Transverse colon (tissue), 4 donors: ENCODE results near the gene FAM89B. TPM values are rescaled to one million over a fixed set of nuclear protein-coding genes. Genes with fewer than 3 reads are reported as not detected.
A peak's percentile ranks its signal among the peaks of the same experiment; 100 is the strongest.
"Not testable (repeated sequence)": the region's sequence is repeated elsewhere in the genome, so short reads cannot be mapped to it uniquely, and the experiment has no call there.

Experiments used
- DNase-seq: peaks from one replicate; pipeline ENCODE4 v3.0.0-alpha.2; 2019
- H3K27ac ChIP-seq, 4 donors: fragments of 200-600 bp; sonication (generic); 2 replicates each; pipeline ENCODE4 v1.5.1; 2016 to 2018; ENCODE audit warnings: inconsistent platforms in 4 of 4
- H3K27me3 ChIP-seq: fragments of 200-600 bp; sonication (generic); 2 replicates; pipeline ENCODE4 v1.5.1; 2017; ENCODE audit warnings: inconsistent platforms
- H3K36me3 ChIP-seq, 4 donors: fragments of 200-600 bp; sonication (generic); 2 replicates each; pipeline ENCODE4 v1.5.1; 2017 to 2019; ENCODE audit warnings: inconsistent platforms in 4 of 4
- H3K4me1 ChIP-seq, 4 donors: fragments of 200-600 bp; sonication (generic); 2 replicates each; pipeline ENCODE4 v1.5.1; 2017 to 2020; ENCODE audit warnings: inconsistent platforms in 4 of 4
- H3K4me3 ChIP-seq, 4 donors: fragments of 200-600 bp; sonication (generic); 1 replicate in 1 of 4; 2 replicates in 3 of 4; pipeline versions ENCODE4 v1.5.1 to v1.6.1; 2017 to 2019; ENCODE audit warnings: inconsistent platforms in 4 of 4
- H3K9me3 ChIP-seq, 2 donors: fragments of 200-600 bp; sonication (generic); 2 replicates each; pipeline ENCODE4 v1.5.1; 2017 to 2019; ENCODE audit warnings: inconsistent platforms in 2 of 2
- CTCF ChIP-seq, 5 experiments: fragments of 200-600 bp in 3 of 5; fragments of 450-650 bp in 2 of 5; sonication (generic) in 3 of 5; IDR thresholded peaks; 1 replicate in 2 of 5; 2 replicates in 3 of 5; pipeline ENCODE4 v1.5.1; 2016 to 2017; ENCODE audit warnings: antibody characterized with exemption in 5 of 5, inconsistent platforms in 3 of 5, mild to moderate bottlenecking in 2 of 5, moderate library complexity in 1 of 5
- EP300 ChIP-seq: sonication (generic); formaldehyde crosslinking; IDR thresholded peaks from one replicate; pipeline ENCODE4 v1.6.1; 2017; ENCODE audit warnings: antibody characterized with exemption, low read depth
- POLR2A ChIP-seq: fragments of 450-650 bp; IDR thresholded peaks from one replicate; pipeline ENCODE4 v1.6.1; 2016; ENCODE audit warnings: antibody characterized with exemption, mild to moderate bottlenecking, moderate library complexity
- POLR2AphosphoS5 ChIP-seq, 3 donors: sonication (generic); formaldehyde crosslinking; IDR thresholded peaks; one replicate each; pipeline ENCODE4 v1.6.1; 2016; ENCODE audit warnings: antibody characterized with exemption in 3 of 3
- WGBS, 2 donors: methylation state at CpG; one replicate each; pipeline ENCODE4 v1.1.5; 2018; ENCODE audit warnings: low coverage in 1 of 2; 5-methylcytosine and 5-hydroxymethylcytosine counted together
- in situ Hi-C, 4 donors: fragments of 200-750 bp; cut with MboI; loops; one replicate each; pipeline versions ENCODE4 v1.15.0 to v1.15.1; 2017; ENCODE audit warnings: low sequenced_read_pairs in 3 of 4, low pct_ligation_motif_present in 1 of 4, low pct_unique_long_range_greater_than_20kb in 1 of 4
- intact Hi-C: fragments of 100-400 bp; cut with DNase I; formaldehyde crosslinking; loops from one replicate; pipeline ENCODE4 v1.15.1; 2023; ENCODE audit warnings: low total_unique reads
- total RNA-seq, 4 donors: library from RNA; depleted of rRNA; stranded (reverse); fragments of >200 nt; gene quantifications; one replicate each; pipeline ENCODE4 v1.1.0, GENCODE V29; 2016

Gene FAM89B
- 100 to 1,000 TPM in 1 of 4 donors, 10 to 100 TPM in 3; 25.2 to 254 (median 51.6) TPM for total RNA-seq

GRCh38 chr11:65572356-65573051 is at the start of gene FAM89B:
Gene FAM89B (plus strand): TSS chr11:65572538. CDS start chr11:65572670, 132 bp downstream.
- H3K36me3 ChIP-seq, result no peaks in the 10 kb centered on the region

GRCh38 chr11:65522718-65523630 is 49.4 kb upstream of the FAM89B start:
- in situ Hi-C loops, H3K27me3 ChIP-seq, DNase-seq, H3K4me3 ChIP-seq, H3K9me3 ChIP-seq, intact Hi-C loops, H3K36me3 ChIP-seq: not testable (repeated sequence)
- Histone ChIP-seq H3K27ac (peak overlapping the region in 3 of 4 donors; percentile 80 to 82 (median 81)), H3K4me1 (peaks cover 11 to 37% (median 24%) of the 10 kb centered on the region in 4 donors)
- TF ChIP-seq POLR2A, result peak; percentile 26
- WGBS, 2 donors, result 41 to 45% methylated on average over 8 to 18 of the region's 18 CpGs

More at GRCh38 chr11:65572356-65573051, at the start of gene FAM89B:
- intact Hi-C loops (no loop called here), in situ Hi-C loops (no loop called here)
- DNase-seq, result peak; percentile 95
- 0% methylated on average over 42 of the region's 86 CpGs; no CpG with 5 or more reads in 1 of the 2 donors for WGBS, 2 donors
- Histone ChIP-seq H3K27me3 (no peaks in the 10 kb centered on the region), H3K4me1 (peaks cover 40 to 73% (median 64%) of the 10 kb centered on the region in 4 donors), H3K9me3 (no peaks in the 10 kb centered on the region), H3K4me3 (peak within 1 kb of the TSS; percentile 36 to 94 (median 86)), H3K27ac (peak within 1 kb of the TSS; percentile 96 to 98 (median 96))
- TF ChIP-seq POLR2AphosphoS5 (IDR thresholded peaks at IDR 0.05) (peak in 2 of 3 donors; percentile 48 to 73), POLR2A (no peak)

GRCh38 chr11:65523631-65523968 is 48.7 kb upstream of the FAM89B start:
- H3K36me3 ChIP-seq, DNase-seq, intact Hi-C loops, H3K9me3 ChIP-seq, in situ Hi-C loops, H3K4me3 ChIP-seq, H3K27me3 ChIP-seq: not testable (repeated sequence)
- Histone ChIP-seq H3K27ac (peak overlapping the region in 3 of 4 donors; percentile 80 to 82 (median 81)), H3K4me1 (peaks cover 11 to 37% (median 24%) of the 10 kb centered on the region in 4 donors)
- WGBS, 2 donors, result 71 to 84% methylated on average over 1 to 7 of the region's 7 CpGs

GRCh38 chr11:65524014-65524740 is 48.2 kb upstream of the FAM89B start:
- peak overlapping the region; percentile 79 to 82 (median 80) for H3K27ac ChIP-seq
- H3K4me3 ChIP-seq, result peak overlapping the region in 2 of 4 donors; percentile 19 to 35
- intact Hi-C loops (no loop called here), in situ Hi-C loops (no loop called here)
- peak; percentile 46 for DNase-seq
- peaks cover 11 to 37% (median 24%) of the 10 kb centered on the region in 4 donors for H3K4me1 ChIP-seq
- no peaks in the 10 kb centered on the region for H3K27me3 ChIP-seq
- H3K36me3 ChIP-seq, result no peaks in the 10 kb centered on the region
- no peaks in the 10 kb centered on the region for H3K9me3 ChIP-seq
- 0 to 49% methylated on average over 2 to 12 of the region's 12 CpGs for WGBS, 2 donors
- no peak for TF ChIP-seq POLR2A
- TF ChIP-seq EP300, result no peak
- no peak for TF ChIP-seq CTCF (IDR thresholded peaks at IDR 0.05)
- no peak for TF ChIP-seq POLR2AphosphoS5 (IDR thresholded peaks at IDR 0.05)

GRCh38 chr11:65524741-65525545 is 47.4 kb upstream of the FAM89B start, which contains the start of gene SCYL1:
Gene SCYL1 (plus strand): TSS chr11:65525083. CDS start chr11:65525154, 71 bp downstream.
- intact Hi-C loops (no loop called here), in situ Hi-C loops (no loop called here)
- DNase-seq, result peak; percentile 88
- TF ChIP-seq POLR2A (peak; percentile 60), POLR2AphosphoS5 (IDR thresholded peaks at IDR 0.05) (peak; percentile 65 to 82 (median 80)), CTCF (IDR thresholded peaks at IDR 0.05) (no peak), EP300 (no peak)
- no peaks in the 10 kb centered on the region for H3K36me3 ChIP-seq
- H3K27ac ChIP-seq, result peak within 1 kb of the TSS; percentile 91 to 93 (median 92)
- H3K27me3 ChIP-seq, result no peaks in the 10 kb centered on the region
- peaks cover 11 to 37% (median 24%) of the 10 kb centered on the region in 4 donors for H3K4me1 ChIP-seq
- peak within 1 kb of the TSS; percentile 76 to 99 (median 82) for H3K4me3 ChIP-seq
- WGBS, 2 donors, result 0 to 1% methylated on average over 3 to 37 of the region's 82 CpGs
- no peaks in the 10 kb centered on the region for H3K9me3 ChIP-seq
